IMR-90 (cell line): ENCODE results near the gene NTMT1. TPM values are rescaled to one million over a fixed set of nuclear protein-coding genes. Genes with fewer than 3 reads are reported as not detected.

Experiments
- ATAC-seq: fragments of 200-7000 bp; cut with Tn5 transposase; 2 replicates; pipeline ENCODE4 v1.9.1; 2020; ENCODE audit warnings: low read depth, mild to moderate bottlenecking, moderate library complexity
- BruUV-seq: library from RNA; stranded (reverse); fragments of 400-500 nt; replicated peaks from 2 replicates; lab custom pipeline; 2021; lab: Mats Ljungman, UMichigan
- CTCF ChIA-PET: fragments of 300-600 bp; formaldehyde crosslinking; extraction: SDS; loops from one replicate; lab custom pipeline; 2021; ENCODE audit warnings: antibody characterized with exemption; lab: Yijun Ruan, JAX
- POLR2A ChIA-PET: fragments of 300-600 bp; sonication (Branson Sonifier 250); formaldehyde crosslinking; loops from one replicate; lab custom pipeline; 2022; ENCODE audit warnings: antibody characterized with exemption; ENCODE audit not compliant: unreplicated experiment; lab: Charles Lee
- DNase-seq: peaks from one replicate; pipeline ENCODE4 v3.0.0; 2013
- H2AFZ ChIP-seq: replicated peaks from 2 replicates; pipeline ENCODE3; 2013; ENCODE audit warnings: low read length, mild to moderate bottlenecking; ENCODE audit not compliant: poor library complexity
- H2AK5ac ChIP-seq: 2 replicates; pipeline ENCODE4 v1.6.1; 2013; ENCODE audit warnings: low read depth, low read length, inconsistent platforms
- H2AK9ac ChIP-seq: replicated peaks from 2 replicates; pipeline ENCODE3; 2013; ENCODE audit warnings: mild to moderate bottlenecking, low read depth, low read length, moderate library complexity; ENCODE audit not compliant: poor library complexity
- H2BK120ac ChIP-seq: 2 replicates; pipeline ENCODE4 v1.6.1; 2013; ENCODE audit warnings: low read depth, low read length, inconsistent platforms
- H2BK15ac ChIP-seq: 3 replicates; pipeline ENCODE4 v1.6.1; 2013; ENCODE audit warnings: low read depth, low read length, inconsistent platforms
- H2BK20ac ChIP-seq: 2 replicates; pipeline ENCODE4 v1.6.1; 2013; ENCODE audit warnings: low read depth, mild to moderate bottlenecking, inconsistent platforms, low read length, moderate library complexity
- H2BK5ac ChIP-seq: 2 replicates; pipeline ENCODE4 v1.6.1; 2013; ENCODE audit warnings: mild to moderate bottlenecking, low read depth, low read length, inconsistent platforms; ENCODE audit not compliant: poor library complexity, severe bottlenecking
- H3K14ac ChIP-seq: replicated peaks from 2 replicates; pipeline ENCODE4 v1.6.1; 2013; ENCODE audit warnings: low read depth, low read length, inconsistent platforms
- H3K18ac ChIP-seq: 2 replicates; pipeline ENCODE4 v1.6.1; 2013; ENCODE audit warnings: low read depth, low read length, control low read depth
- H3K23ac ChIP-seq: 2 replicates; pipeline ENCODE4 v1.6.1; 2013; ENCODE audit warnings: low read depth, low read length, inconsistent platforms
- H3K27ac ChIP-seq: 2 replicates; pipeline ENCODE4 v1.5.1; 2013; ENCODE audit warnings: mild to moderate bottlenecking, control low read depth, low read length; ENCODE audit not compliant: insufficient read depth
- H3K27me3 ChIP-seq: 2 replicates; pipeline ENCODE4 v1.6.1; 2013; ENCODE audit warnings: low read length; ENCODE audit not compliant: control insufficient read depth, insufficient read depth
- H3K36me3 ChIP-seq: 2 replicates; pipeline ENCODE4 v1.6.1; 2013; ENCODE audit warnings: low read length, mixed read lengths; ENCODE audit not compliant: control insufficient read depth, insufficient read depth
- H3K4ac ChIP-seq: 2 replicates; pipeline ENCODE4 v1.6.1; 2013; ENCODE audit warnings: low read depth, low read length, inconsistent platforms
- H3K4me1 ChIP-seq: 2 replicates; pipeline ENCODE4 v1.6.1; 2013; ENCODE audit warnings: low read length, mixed read lengths; ENCODE audit not compliant: control insufficient read depth, insufficient read depth
- H3K4me2 ChIP-seq: 2 replicates; pipeline ENCODE4 v1.6.1; 2013; ENCODE audit warnings: low read depth, mild to moderate bottlenecking, control low read depth, low read length, moderate library complexity
- H3K4me3 ChIP-seq: 2 replicates; pipeline ENCODE4 v1.5.1; 2013; ENCODE audit warnings: low read depth, mild to moderate bottlenecking, control low read depth, low read length, moderate library complexity; ENCODE audit not compliant: insufficient read depth
- H3K56ac ChIP-seq: 2 replicates; pipeline ENCODE4 v1.6.1; 2013; ENCODE audit warnings: low read length, inconsistent platforms; ENCODE audit not compliant: insufficient read depth; ENCODE audit errors: extremely low read depth
- H3K79me1 ChIP-seq, 2 experiments: 2 replicates each; pipeline ENCODE4 v1.6.1; 2013; ENCODE audit warnings: low read length in 2 of 2, inconsistent platforms in 1 of 2, low read depth in 1 of 2
- H3K9ac ChIP-seq: 2 replicates; pipeline ENCODE4 v1.6.1; 2013; ENCODE audit warnings: low read depth, low read length, control low read depth
- H3K9me1 ChIP-seq: 2 replicates; pipeline ENCODE4 v1.6.1; 2013; ENCODE audit warnings: low read length, inconsistent platforms; ENCODE audit not compliant: insufficient read depth
- H3K9me3 ChIP-seq: 2 replicates; pipeline ENCODE4 v1.6.1; 2013; ENCODE audit warnings: low read length; ENCODE audit not compliant: control insufficient read depth, insufficient read depth
- H4K20me1 ChIP-seq: 2 replicates; pipeline ENCODE4 v1.6.1; 2013; ENCODE audit warnings: low read length, inconsistent platforms; ENCODE audit not compliant: insufficient read depth
- H4K5ac ChIP-seq: 2 replicates; pipeline ENCODE4 v1.6.1; 2013; ENCODE audit warnings: mild to moderate bottlenecking, low read depth, low read length, control low read depth
- H4K8ac ChIP-seq, 2 experiments: 2 replicates each; pipeline ENCODE4 v1.6.1; 2013; ENCODE audit warnings: low read depth in 2 of 2, low read length in 2 of 2, control low read depth in 1 of 2, inconsistent platforms in 1 of 2
- H4K91ac ChIP-seq: 2 replicates; pipeline ENCODE4 v1.6.1; 2013; ENCODE audit warnings: low read depth, low read length, inconsistent platforms; ENCODE audit not compliant: insufficient read depth
- BHLHE40 ChIP-seq: fragments of 150-350 bp; IDR thresholded peaks from 2 replicates; pipeline ENCODE4 v1.6.1; 2016; ENCODE audit warnings: mild to moderate bottlenecking, low read depth, low read length
- CEBPB ChIP-seq: IDR thresholded peaks from 2 replicates; pipeline ENCODE4 v1.6.1; 2012; ENCODE audit warnings: low read depth, low read length, improper control_type of control experiment
- CTCF ChIP-seq: conservative IDR thresholded peaks from 2 replicates; pipeline ENCODE4 v1.5.1; 2012; ENCODE audit warnings: mild to moderate bottlenecking, low read depth, low read length, improper control_type of control experiment
- FOS ChIP-seq: fragments of 150-350 bp; IDR thresholded peaks from 2 replicates; pipeline ENCODE4 v1.6.1; 2016; ENCODE audit warnings: low read depth, low read length
- MAZ ChIP-seq: IDR thresholded peaks from 2 replicates; pipeline ENCODE4 v1.6.1; 2012; ENCODE audit warnings: low read depth, mild to moderate bottlenecking, low read length, improper control_type of control experiment, moderate library complexity, borderline replicate concordance
- MXI1 ChIP-seq: IDR thresholded peaks from 2 replicates; pipeline ENCODE4 v1.6.1; 2012; ENCODE audit warnings: low read depth, mild to moderate bottlenecking, low read length, moderate library complexity, borderline replicate concordance
- NFE2L2 ChIP-seq: fragments of 150-350 bp; IDR thresholded peaks from 2 replicates; pipeline ENCODE4 v1.6.1; 2016; ENCODE audit warnings: low read depth, mild to moderate bottlenecking, low read length
- POLR2A ChIP-seq: IDR thresholded peaks from 2 replicates; pipeline ENCODE4 v1.6.1; 2012; ENCODE audit warnings: mild to moderate bottlenecking, low read depth, low read length
- RAD21 ChIP-seq: IDR thresholded peaks from 2 replicates; pipeline ENCODE4 v1.6.1; 2012; ENCODE audit warnings: low read length, improper control_type of control experiment
- RCOR1 ChIP-seq: IDR thresholded peaks from 2 replicates; pipeline ENCODE4 v1.6.1; 2012; ENCODE audit warnings: mild to moderate bottlenecking, low read length, improper control_type of control experiment; ENCODE audit not compliant: insufficient replicate concordance
- RFX5 ChIP-seq: IDR thresholded peaks from 2 replicates; pipeline ENCODE4 v1.8.0; 2012; ENCODE audit warnings: low read depth, mild to moderate bottlenecking, low read length, moderate library complexity
- SMC3 ChIP-seq: fragments of 150-350 bp; IDR thresholded peaks from 2 replicates; pipeline ENCODE4 v1.6.1; 2016; ENCODE audit warnings: low read depth, mild to moderate bottlenecking, antibody characterized with exemption, low read length, moderate library complexity
- USF2 ChIP-seq: fragments of 150-350 bp; IDR thresholded peaks from 2 replicates; pipeline ENCODE4 v1.6.1; 2017; ENCODE audit warnings: mild to moderate bottlenecking, antibody characterized with exemption, low read length, low read depth
- WGBS, 2 experiments: methylation state at CpG; one replicate each; pipeline versions ENCODE4 v1.1.5 to v1.1.7; 2013; ENCODE audit warnings: missing lambda C conversion rate in 2 of 2; ENCODE audit not compliant: insufficient read length in 1 of 2; ENCODE audit errors: extremely low coverage in 2 of 2; 5-methylcytosine and 5-hydroxymethylcytosine counted together
- dilution Hi-C: fragments of 300-500 bp; cut with HindIII; formaldehyde crosslinking; loops from one replicate; pipeline ENCODE4 v1.14.3; 2018; ENCODE audit warnings: low sequenced_read_pairs; ENCODE audit not compliant: unreplicated experiment
- in situ Hi-C: fragments of 300-500 bp; cut with MboI; formaldehyde crosslinking; loops from 3 replicates; pipeline ENCODE4 v1.14.3; 2019; ENCODE audit warnings: low sequenced_read_pairs, inconsistent platforms, mixed read lengths
- intact Hi-C: fragments of 100-400 bp; cut with micrococcal nuclease; formaldehyde crosslinking; loops from 2 replicates; pipeline ENCODE4 v1.10.0; 2022
- polyA plus RNA-seq, 3 experiments: library from polyadenylated mRNA; depleted of rRNA; stranded (reverse); fragments of >200 nt; gene quantifications; 2 replicates each; pipeline ENCODE4 v1.2.3, GENCODE V29; 2012; ENCODE audit warnings: low replicate concordance in 1 of 3
- total RNA-seq: library from RNA; depleted of rRNA; stranded (reverse); fragments of >200 nt; gene quantifications from 2 replicates; pipeline ENCODE4 v1.2.3, GENCODE V29; 2012
- TF ChIP-seq, protein P1 (sequence below): fragments of 150-350 bp; IDR thresholded peaks from 2 replicates; pipeline ENCODE4 v1.6.1; 2016; ENCODE audit warnings: low read depth, mild to moderate bottlenecking, low read length, moderate library complexity, borderline replicate concordance

Gene NTMT1
- total and polyA plus RNA-seq, 2 of the 4 experiments (the other 2 are of a cell fraction): 68.1 to 88.1 TPM

DNA sequence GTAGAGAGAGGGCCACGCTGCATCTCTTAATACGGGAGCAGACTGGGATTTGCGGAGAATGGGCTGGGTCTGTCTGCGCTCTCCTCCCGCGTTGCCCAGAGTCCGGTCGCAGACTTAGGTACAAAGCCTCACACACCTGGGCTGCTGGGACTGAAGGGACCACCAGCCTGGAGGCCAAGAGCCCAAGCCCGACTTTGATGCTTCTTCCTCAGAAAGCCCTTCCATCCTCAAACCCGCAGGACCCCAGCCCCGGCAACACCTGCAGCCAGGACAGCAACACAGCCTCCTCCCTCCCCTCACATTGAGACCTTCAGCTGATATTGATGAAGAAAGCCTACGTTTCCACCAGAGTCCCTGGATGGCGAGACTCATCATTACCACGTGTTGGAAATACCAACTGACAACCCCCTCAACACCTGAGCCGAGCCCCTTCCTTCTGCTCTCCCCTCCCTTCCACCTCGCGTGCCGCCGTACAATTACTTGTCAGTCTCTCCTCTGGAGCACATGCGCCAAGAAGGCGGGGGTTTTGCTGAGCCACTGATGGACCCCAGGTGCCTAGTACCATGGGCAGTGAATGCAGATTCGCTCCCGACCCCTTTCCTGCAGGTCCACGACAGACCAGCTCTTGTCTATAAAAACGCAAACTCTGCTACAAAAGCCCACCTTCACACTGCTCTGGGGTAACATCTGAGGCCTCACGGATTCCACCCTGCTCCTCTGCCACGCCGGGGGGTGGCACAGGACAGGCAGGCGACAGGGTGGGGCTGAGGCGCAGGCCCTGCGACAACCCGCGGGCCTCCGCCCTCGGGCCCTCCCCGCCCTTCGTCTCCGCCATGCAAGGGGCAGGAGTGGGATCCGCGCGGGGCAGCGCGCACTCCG is 15.1 kb downstream of the NTMT1 start:
- in situ Hi-C loops (no loop called here), intact Hi-C loops (no loop called here), dilution Hi-C loops (no loop called here)
- ATAC-seq (peak; percentile 13), DNase-seq (no peak)
- Histone ChIP-seq H3K18ac (no peak overlapping the region), H3K27ac (peak overlapping the region; percentile 64), H3K4me1 (peaks cover 15% of the 10 kb centered on the region), H2BK120ac (no peak overlapping the region), H3K9ac (peak overlapping the region; percentile 72), H3K4me2 (peak overlapping the region; percentile 83), H4K8ac (peak overlapping the region in 1 of 2 experiments; percentile 83; a peak in 1 of 4 replicates), H4K91ac (no peak overlapping the region), H3K79me1 (peaks cover 3 to 55% of the 10 kb centered on the region in 2 experiments; a peak in 3 of 4 replicates), H4K5ac (no peak overlapping the region), H2AFZ (peak overlapping the region; percentile 94), H2BK15ac (no peak overlapping the region), H3K27me3 (no peaks in the 10 kb centered on the region), H3K14ac (peak overlapping the region; percentile 61; the same call in 1 of the 2 replicates), H3K56ac (0 out of 2 replicates have a peak overlapping the region, but pooled peaks have one; percentile 13), H2AK5ac (peak overlapping the region; percentile 29), H3K36me3 (peaks cover 30% of the 10 kb centered on the region), H3K9me1 (no peaks in the 10 kb centered on the region), H2BK5ac (peak overlapping the region; percentile 38), H4K20me1 (peaks cover 51% of the 10 kb centered on the region), H2AK9ac (peak overlapping the region; percentile 85), H3K23ac (peak overlapping the region; percentile 33; the same call in 1 of the 2 replicates), H2BK20ac (no peak overlapping the region), H3K9me3 (no peaks in the 10 kb centered on the region), H3K4me3 (peak overlapping the region; percentile 81), H3K4ac (peak overlapping the region; percentile 35)
- CTCF ChIA-PET: no interaction called here
- BruUV-seq: no TSS peak
- POLR2A ChIA-PET: no interaction called here
- 39% methylated on average over 20 of the region's 44 CpGs; no CpG with 5 or more reads in 1 of the 2 experiments for WGBS, 2 experiments
- TF ChIP-seq FOS (no peak), BHLHE40 (no peak), RFX5 (no peak), CTCF (no peak), MAZ (no peak), RCOR1 (no peak), SMC3 (no peak), USF2 (no peak), MXI1 (no peak), RAD21 (no peak), NFE2L2 (no peak), POLR2A (no peak), CEBPB (no peak)
- TF ChIP-seq, protein P1, sequence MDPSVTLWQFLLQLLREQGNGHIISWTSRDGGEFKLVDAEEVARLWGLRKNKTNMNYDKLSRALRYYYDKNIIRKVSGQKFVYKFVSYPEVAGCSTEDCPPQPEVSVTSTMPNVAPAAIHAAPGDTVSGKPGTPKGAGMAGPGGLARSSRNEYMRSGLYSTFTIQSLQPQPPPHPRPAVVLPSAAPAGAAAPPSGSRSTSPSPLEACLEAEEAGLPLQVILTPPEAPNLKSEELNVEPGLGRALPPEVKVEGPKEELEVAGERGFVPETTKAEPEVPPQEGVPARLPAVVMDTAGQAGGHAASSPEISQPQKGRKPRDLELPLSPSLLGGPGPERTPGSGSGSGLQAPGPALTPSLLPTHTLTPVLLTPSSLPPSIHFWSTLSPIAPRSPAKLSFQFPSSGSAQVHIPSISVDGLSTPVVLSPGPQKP: no peak
